Body of pancreas (tissue), 4 donors: ENCODE measurements around the gene HELZ. TPM values are rescaled to one million over a fixed set of nuclear protein-coding genes. Genes with fewer than 3 reads are reported as not detected.
"Not testable (repeated sequence)": the region's sequence is repeated elsewhere in the genome, so short reads cannot be mapped to it uniquely, and the experiment has no call there.

ENCODE experiments used
- ATAC-seq: fragments of 150-250 bp; one replicate; pipeline ENCODE4 v1.9.1; 2016
- DNase-seq, 4 donors: peaks; one replicate each; pipeline ENCODE4 v3.0.0-alpha.2; 2019
- H3K27ac ChIP-seq, 4 donors: fragments of 200-600 bp; sonication (generic); 1 replicate in 3 of 4; 2 replicates in 1 of 4; pipeline versions ENCODE4 v1.5.1 to v1.6.1; 2016 to 2019; ENCODE audit warnings: mild to moderate bottlenecking in 1 of 4, mixed read lengths in 1 of 4, moderate library complexity in 1 of 4
- H3K27me3 ChIP-seq, 2 donors: fragments of 200-600 bp; sonication (generic); one replicate each; pipeline ENCODE4 v1.6.0; 2016; ENCODE audit warnings: mild to moderate bottlenecking in 1 of 2
- H3K36me3 ChIP-seq, 2 donors: fragments of 200-600 bp; sonication (generic); replicated peaks in 1 of 2; 2 replicates each; pipeline ENCODE4 v1.5.1; 2016; ENCODE audit warnings: low read depth in 2 of 2; ENCODE audit not compliant: insufficient read depth in 1 of 2
- H3K4me1 ChIP-seq: fragments of 200-600 bp; sonication (generic); one replicate; pipeline ENCODE4 v1.6.0; 2016
- H3K4me3 ChIP-seq, 2 donors: fragments of 200-600 bp; sonication (generic); 1 replicate in 1 of 2; 2 replicates in 1 of 2; pipeline ENCODE4 v1.5.1; 2016 to 2019
- H3K9me3 ChIP-seq, 3 donors: fragments of 200-600 bp; sonication (generic); 1 replicate in 2 of 3; 2 replicates in 1 of 3; pipeline ENCODE4 v1.5.1; 2016
- CTCF ChIP-seq, 7 experiments: fragments of 450-650 bp in 4 of 7; fragments of 200-600 bp in 3 of 7; sonication (generic) in 3 of 7; IDR thresholded peaks; one replicate each; pipeline ENCODE4 v1.5.1; 2016 to 2019; ENCODE audit warnings: antibody characterized with exemption in 7 of 7
- POLR2A ChIP-seq, 3 donors: fragments of 450-650 bp; IDR thresholded peaks; one replicate each; pipeline ENCODE4 v1.6.1; 2016; ENCODE audit warnings: antibody characterized with exemption in 3 of 3, mild to moderate bottlenecking in 2 of 3
- WGBS, 2 donors: methylation state at CpG; one replicate each; pipeline ENCODE4 v1.1.5; 2017; 5-methylcytosine and 5-hydroxymethylcytosine counted together
- intact Hi-C: fragments of 100-400 bp; cut with DNase I; formaldehyde crosslinking; loops from one replicate; pipeline ENCODE4 v1.15.1; 2023
- total RNA-seq, 2 donors: library from RNA; depleted of rRNA; stranded (reverse); fragments of >200 nt; gene quantifications; one replicate each; pipeline ENCODE4 v1.1.0, GENCODE V29; 2016

Gene HELZ
- total RNA-seq, 2 donors from 2014 or later = 21.0 to 34.6 TPM

GRCh38 chr17:67093348-67093747 is 151.6 kb downstream of the HELZ start:
- DNase-seq = no peak
- Histone ChIP-seq H3K4me1 (peaks cover 5% of the 10 kb centered on the region), H3K36me3 (peaks cover 0 to 3% of the 10 kb centered on the region in 2 donors), H3K27ac (no peak overlapping the region), H3K27me3 (no peaks in the 10 kb centered on the region), H3K4me3 (no peak overlapping the region), H3K9me3 (no peaks in the 10 kb centered on the region)
- ATAC-seq = no peak
- TF ChIP-seq CTCF (IDR thresholded peaks at IDR 0.05) = no peak
- TF ChIP-seq POLR2A (IDR thresholded peaks at IDR 0.05) = no peak
- WGBS, 2 donors = 87 to 89% methylated on average over 2 of the region's 2 CpGs
- intact Hi-C loops = no loop called here

- H3K36me3 ChIP-seq, ATAC-seq, H3K27ac ChIP-seq, DNase-seq, intact Hi-C loops, H3K4me1 ChIP-seq, H3K9me3 ChIP-seq, H3K27me3 ChIP-seq, H3K4me3 ChIP-seq: not testable (repeated sequence)
- WGBS, 2 donors = 76 to 97% methylated on average over 7 of the region's 7 CpGs
These were observed 152.3 kb downstream of the HELZ start for GRCh38 chr17:67092710-67093109.

GRCh38 chr17:67092291-67092690 is 152.7 kb downstream of the HELZ start:
- TF ChIP-seq POLR2A (IDR thresholded peaks at IDR 0.05) = no peak
- Histone ChIP-seq H3K4me3 (no peak overlapping the region), H3K9me3 (no peaks in the 10 kb centered on the region), H3K27me3 (no peaks in the 10 kb centered on the region), H3K27ac (no peak overlapping the region), H3K4me1 (no peaks in the 10 kb centered on the region), H3K36me3 (peaks cover 0 to 3% of the 10 kb centered on the region in 2 donors)
- intact Hi-C loops = no loop called here
- ATAC-seq = no peak
- no peak for DNase-seq
- 82 to 85% methylated on average over 5 of the region's 5 CpGs for WGBS, 2 donors

GRCh38 chr17:67090341-67090740 is 154.7 kb downstream of the HELZ start:
- TF ChIP-seq POLR2A (IDR thresholded peaks at IDR 0.05) (no peak), CTCF (IDR thresholded peaks at IDR 0.05) (no peak)
- intact Hi-C loops = no loop called here
- H3K4me1 ChIP-seq = no peaks in the 10 kb centered on the region
- H3K9me3 ChIP-seq = no peaks in the 10 kb centered on the region
- H3K27ac ChIP-seq = no peak overlapping the region
- no peak for ATAC-seq
- DNase-seq = no peak
- H3K4me3 ChIP-seq = no peak overlapping the region
- H3K36me3 ChIP-seq = peaks cover 0 to 3% of the 10 kb centered on the region in 2 donors
- H3K27me3 ChIP-seq = no peaks in the 10 kb centered on the region

- H3K36me3 ChIP-seq = peaks cover 0 to 3% of the 10 kb centered on the region in 2 donors
- H3K27me3 ChIP-seq = no peaks in the 10 kb centered on the region
- WGBS, 2 donors = 93 to 96% methylated on average over 3 of the region's 3 CpGs
- DNase-seq (no peak), ATAC-seq (no peak)
- H3K4me3 ChIP-seq = no peak overlapping the region
- TF ChIP-seq CTCF (IDR thresholded peaks at IDR 0.05) = no peak
- TF ChIP-seq POLR2A (IDR thresholded peaks at IDR 0.05) = no peak
- no peak overlapping the region for H3K27ac ChIP-seq
- no peaks in the 10 kb centered on the region for H3K4me1 ChIP-seq
- no peaks in the 10 kb centered on the region for H3K9me3 ChIP-seq
- intact Hi-C loops = no loop called here
These were observed 156.4 kb downstream of the HELZ start for GRCh38 chr17:67088639-67089038.

GRCh38 chr17:67085406-67085805 is 159.6 kb downstream of the HELZ start:
- H3K9me3 ChIP-seq = no peaks in the 10 kb centered on the region
- intact Hi-C loops = no loop called here
- no peaks in the 10 kb centered on the region for H3K27me3 ChIP-seq
- H3K4me1 ChIP-seq = no peaks in the 10 kb centered on the region
- H3K27ac ChIP-seq = no peak overlapping the region
- H3K4me3 ChIP-seq = no peak overlapping the region
- peaks cover 0 to 3% of the 10 kb centered on the region in 2 donors for H3K36me3 ChIP-seq
- DNase-seq (no peak), ATAC-seq (no peak)
- 83 to 96% methylated on average over 3 of the region's 3 CpGs for WGBS, 2 donors
- TF ChIP-seq POLR2A (IDR thresholded peaks at IDR 0.05) (no peak), CTCF (IDR thresholded peaks at IDR 0.05) (no peak)
